WI38 (cell line): ENCODE results near the gene SP4.

Experiments used
- H3K4me3 ChIP-seq: 2 replicates; pipeline ENCODE4 v1.5.1; 2011; ENCODE audit warnings: low read depth, mild to moderate bottlenecking, control low read depth, low read length
- CTCF ChIP-seq: IDR thresholded peaks from 2 replicates; pipeline ENCODE4 v1.5.1; 2012; ENCODE audit warnings: low read depth, mild to moderate bottlenecking, control low read depth, low read length

SP4 gene

GRCh38 chr7:21562385-21562784, 134.5 kb downstream of the SP4 start:
- TF ChIP-seq CTCF = no peak

More at GRCh38 chr7:21562385-21562784, 134.5 kb downstream of the SP4 start:
- H3K4me3 ChIP-seq = no peak overlapping the region
